Loucy (cell line): ENCODE results near the gene G6PD.

ENCODE experiments used
- H2AFZ ChIP-seq: fragments of 200-600 bp; sonication (generic); 2 replicates; pipeline ENCODE4 v1.6.0; 2016; ENCODE audit warnings: antibody characterized with exemption, mild to moderate bottlenecking, low read length, moderate library complexity
- H3F3A ChIP-seq: fragments of 200-600 bp; 2 replicates; pipeline ENCODE4 v1.6.0; 2016; ENCODE audit warnings: antibody characterized with exemption, low read depth, mild to moderate bottlenecking
- H3K27me3 ChIP-seq: fragments of 200-600 bp; sonication (generic); 2 replicates; pipeline ENCODE4 v1.6.1; 2014; ENCODE audit warnings: low read length, mild to moderate bottlenecking; ENCODE audit not compliant: insufficient read depth, poor library complexity, severe bottlenecking
- H3K36me3 ChIP-seq: fragments of 200-600 bp; sonication (generic); 2 replicates; pipeline ENCODE4 v1.6.1; 2016; ENCODE audit warnings: low read length; ENCODE audit not compliant: insufficient read depth
- H3K4me1 ChIP-seq: fragments of 200-600 bp; sonication (generic); 2 replicates; pipeline ENCODE4 v1.5.1; 2014; ENCODE audit warnings: low read length, mild to moderate bottlenecking; ENCODE audit not compliant: insufficient read depth, poor library complexity, severe bottlenecking
- H3K4me2 ChIP-seq: fragments of 200-600 bp; sonication (generic); 2 replicates; pipeline ENCODE4 v1.6.0; 2014; ENCODE audit warnings: antibody characterized with exemption, low read length, low read depth, mild to moderate bottlenecking; ENCODE audit not compliant: poor library complexity, severe bottlenecking
- H3K4me3 ChIP-seq: fragments of 200-600 bp; sonication (generic); 2 replicates; pipeline ENCODE4 v1.5.1; 2014; ENCODE audit warnings: low read length, mild to moderate bottlenecking, mixed read lengths; ENCODE audit not compliant: poor library complexity, severe bottlenecking
- H3K79me2 ChIP-seq: fragments of 200-600 bp; sonication (generic); 2 replicates; pipeline ENCODE4 v1.6.1; 2014; ENCODE audit warnings: low read length; ENCODE audit not compliant: insufficient read depth
- H3K9ac ChIP-seq: fragments of 200-600 bp; sonication (generic); 2 replicates; pipeline ENCODE4 v1.6.0; 2014; ENCODE audit warnings: mild to moderate bottlenecking, low read depth, low read length, moderate library complexity; ENCODE audit not compliant: poor library complexity, severe bottlenecking
- H3K9me2 ChIP-seq: fragments of 200-600 bp; sonication (generic); replicated peaks from 2 replicates; pipeline ENCODE4 v1.6.1; 2016; ENCODE audit warnings: low read depth, low read length, mixed read lengths
- H3K9me3 ChIP-seq: fragments of 200-600 bp; sonication (generic); 2 replicates; pipeline ENCODE4 v1.6.1; 2014; ENCODE audit warnings: mild to moderate bottlenecking, antibody characterized with exemption, low read length, low read depth; ENCODE audit not compliant: insufficient read depth
- H4K20me1 ChIP-seq: fragments of 200-600 bp; sonication (generic); 2 replicates; pipeline ENCODE4 v1.6.0; 2014; ENCODE audit warnings: antibody characterized with exemption, low read length, mild to moderate bottlenecking; ENCODE audit not compliant: insufficient read depth, poor library complexity, severe bottlenecking
- EZH2phosphoT487 ChIP-seq: fragments of 200-600 bp; IDR thresholded peaks from 2 replicates; pipeline ENCODE4 v1.6.1; 2018; ENCODE audit warnings: antibody characterized with exemption, mild to moderate bottlenecking, moderate library complexity, borderline replicate concordance
- TF ChIP-seq, protein P1 (sequence below): fragments of 200-600 bp; sonication (generic); conservative IDR thresholded peaks from 2 replicates; pipeline ENCODE4 v1.5.1; 2014; ENCODE audit warnings: mild to moderate bottlenecking, antibody characterized with exemption, low read length

The G6PD gene

DNA sequence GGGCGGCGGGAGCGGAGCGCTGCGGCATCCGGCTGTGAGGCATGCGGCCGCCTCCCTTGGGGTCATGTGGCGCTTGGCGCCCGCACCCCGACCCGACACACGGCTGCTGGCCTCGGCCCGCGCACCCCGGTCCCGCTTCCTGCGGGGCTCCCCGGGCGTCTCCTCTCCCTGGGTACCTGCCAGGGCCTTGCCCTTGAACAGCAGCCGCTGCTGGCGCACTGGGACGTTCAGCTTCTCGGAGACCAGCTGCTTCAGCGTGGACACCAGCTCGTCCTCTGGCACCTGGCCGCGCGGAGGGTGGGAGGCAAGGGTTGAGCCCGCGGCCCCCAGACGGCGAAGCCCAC, 60.6 kb downstream of the G6PD start:
- Histone ChIP-seq H2AFZ (no peak overlapping the region; the same call in 1 of the 2 replicates), H3K27me3 (no peaks in the 10 kb centered on the region), H3K9me2 (no peaks in the 10 kb centered on the region), H3K4me1 (no peaks in the 10 kb centered on the region), H3K36me3 (no peaks in the 10 kb centered on the region), H3K9ac (peak overlapping the region; percentile 85), H3K4me2 (peak overlapping the region; percentile 85), H3K4me3 (peak overlapping the region; percentile 79), H3F3A (no peaks in the 10 kb centered on the region), H4K20me1 (peaks cover 5% of the 10 kb centered on the region), H3K79me2 (peaks cover 44% of the 10 kb centered on the region), H3K9me3 (no peaks in the 10 kb centered on the region)
- TF ChIP-seq, protein P1, sequence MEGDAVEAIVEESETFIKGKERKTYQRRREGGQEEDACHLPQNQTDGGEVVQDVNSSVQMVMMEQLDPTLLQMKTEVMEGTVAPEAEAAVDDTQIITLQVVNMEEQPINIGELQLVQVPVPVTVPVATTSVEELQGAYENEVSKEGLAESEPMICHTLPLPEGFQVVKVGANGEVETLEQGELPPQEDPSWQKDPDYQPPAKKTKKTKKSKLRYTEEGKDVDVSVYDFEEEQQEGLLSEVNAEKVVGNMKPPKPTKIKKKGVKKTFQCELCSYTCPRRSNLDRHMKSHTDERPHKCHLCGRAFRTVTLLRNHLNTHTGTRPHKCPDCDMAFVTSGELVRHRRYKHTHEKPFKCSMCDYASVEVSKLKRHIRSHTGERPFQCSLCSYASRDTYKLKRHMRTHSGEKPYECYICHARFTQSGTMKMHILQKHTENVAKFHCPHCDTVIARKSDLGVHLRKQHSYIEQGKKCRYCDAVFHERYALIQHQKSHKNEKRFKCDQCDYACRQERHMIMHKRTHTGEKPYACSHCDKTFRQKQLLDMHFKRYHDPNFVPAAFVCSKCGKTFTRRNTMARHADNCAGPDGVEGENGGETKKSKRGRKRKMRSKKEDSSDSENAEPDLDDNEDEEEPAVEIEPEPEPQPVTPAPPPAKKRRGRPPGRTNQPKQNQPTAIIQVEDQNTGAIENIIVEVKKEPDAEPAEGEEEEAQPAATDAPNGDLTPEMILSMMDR, result no peak
- TF ChIP-seq EZH2phosphoT487, result no peak

DNA sequence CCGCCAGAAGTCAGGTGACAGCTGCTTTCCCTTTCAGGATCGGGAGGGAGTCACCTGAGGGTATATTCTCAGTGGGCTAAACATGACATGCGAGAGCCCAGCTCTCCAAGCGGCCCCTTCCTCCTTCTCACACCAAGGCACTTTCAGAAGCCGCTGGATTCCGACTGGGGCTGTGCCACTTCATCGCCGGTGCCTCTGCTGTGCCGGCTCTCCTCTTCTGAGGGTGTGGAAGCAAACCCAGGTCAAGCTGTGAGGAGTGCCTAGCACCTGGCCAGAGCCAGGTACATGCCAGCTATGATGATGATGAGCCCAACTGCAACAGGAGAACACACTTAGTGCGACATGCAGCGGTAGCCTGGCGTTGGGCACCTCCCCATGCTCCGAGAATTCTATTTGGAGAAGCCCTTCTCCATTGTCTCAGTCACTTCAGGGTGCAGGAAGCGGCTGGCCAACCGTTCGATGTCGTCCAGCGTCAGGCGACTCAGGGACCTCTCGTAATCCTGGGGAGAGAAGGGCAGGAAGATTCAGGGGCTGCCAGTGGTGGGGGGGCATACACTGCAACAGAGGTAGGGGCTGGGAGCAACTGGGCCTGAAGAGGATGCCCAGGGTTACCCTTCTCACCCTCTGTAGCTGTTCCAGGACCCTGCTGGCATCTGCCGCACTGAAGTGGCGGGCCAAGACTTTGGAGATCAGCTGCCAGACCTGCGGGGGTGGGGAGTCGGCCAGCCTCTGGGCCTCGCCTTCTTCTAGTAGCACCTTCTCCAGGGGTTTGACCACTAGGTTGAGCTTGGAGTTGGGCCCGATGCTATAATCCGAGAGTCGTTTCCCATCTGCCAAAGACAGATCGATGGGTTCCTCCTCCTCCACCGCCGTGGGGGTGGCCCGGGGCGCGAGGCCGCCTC, 61.2 kb downstream of the G6PD start:
- no peaks in the 10 kb centered on the region for H3K9me2 ChIP-seq
- no peaks in the 10 kb centered on the region for H3K36me3 ChIP-seq
- H2AFZ ChIP-seq, result no peak overlapping the region
- no peaks in the 10 kb centered on the region for H3K9me3 ChIP-seq
- H3F3A ChIP-seq, result no peaks in the 10 kb centered on the region
- H3K4me2 ChIP-seq, result peak overlapping the region; percentile 85
- peak overlapping the region; percentile 79 for H3K4me3 ChIP-seq
- peak overlapping the region; percentile 85 for H3K9ac ChIP-seq
- H3K27me3 ChIP-seq, result no peaks in the 10 kb centered on the region
- no peaks in the 10 kb centered on the region for H3K4me1 ChIP-seq
- H3K79me2 ChIP-seq, result peaks cover 44% of the 10 kb centered on the region
- no peak for TF ChIP-seq EZH2phosphoT487
- peaks cover 5% of the 10 kb centered on the region for H4K20me1 ChIP-seq

DNA sequence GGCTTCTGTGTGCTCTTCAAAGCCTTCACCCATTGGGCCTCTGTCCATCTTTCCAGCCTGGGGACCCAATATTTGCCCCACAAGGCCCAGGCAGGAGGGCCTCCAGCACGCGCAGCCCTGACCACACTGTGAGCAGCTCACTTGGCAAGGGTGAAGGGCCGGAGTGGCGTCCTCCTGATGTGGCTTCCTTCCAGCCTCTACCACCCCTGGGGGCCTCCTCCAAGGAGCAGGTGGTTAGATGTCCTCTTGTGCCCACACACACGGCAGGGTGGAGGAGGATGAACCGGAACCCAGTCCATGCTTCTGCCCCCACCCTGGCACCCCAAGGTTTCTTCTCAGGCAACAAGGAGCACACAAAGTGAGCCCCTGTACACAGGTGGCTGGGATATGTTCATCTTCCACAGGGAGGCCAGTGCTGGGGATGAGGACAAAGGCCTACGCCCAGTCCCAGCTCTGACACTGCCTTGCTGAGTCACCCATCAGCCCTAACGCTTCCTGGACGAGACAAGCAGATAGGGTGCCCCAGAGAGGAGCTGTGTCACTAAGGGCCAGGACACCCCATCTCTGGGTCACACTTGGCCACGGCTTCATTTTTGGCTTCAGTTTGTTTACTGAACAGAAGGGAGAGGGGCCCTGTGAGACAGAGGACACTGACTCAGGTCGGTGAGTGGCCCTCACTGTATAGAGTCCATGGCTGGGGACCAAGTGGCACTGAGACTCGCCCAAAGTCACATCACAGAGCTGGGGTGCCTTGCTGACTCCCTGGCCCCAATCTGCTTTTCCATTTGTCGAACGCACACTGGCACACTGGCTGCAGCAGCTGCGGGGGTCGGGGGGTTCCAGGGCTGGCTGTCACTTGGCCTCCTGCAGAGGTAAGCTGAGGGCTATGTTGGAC, 62.1 kb downstream of the G6PD start:
- Histone ChIP-seq H2AFZ (no peak overlapping the region), H3K36me3 (no peaks in the 10 kb centered on the region), H3K4me1 (peaks cover 4% of the 10 kb centered on the region), H3K9ac (peak overlapping the region; percentile 85), H3K4me2 (peak overlapping the region; percentile 85), H3K9me3 (no peaks in the 10 kb centered on the region), H3K4me3 (peak overlapping the region; percentile 79), H3K79me2 (peaks cover 37% of the 10 kb centered on the region), H4K20me1 (peaks cover 5% of the 10 kb centered on the region), H3F3A (no peaks in the 10 kb centered on the region), H3K27me3 (no peaks in the 10 kb centered on the region), H3K9me2 (no peaks in the 10 kb centered on the region)
- no peak for TF ChIP-seq EZH2phosphoT487
- TF ChIP-seq, protein P1, result no peak
